ENCODE data around the gene VPS37C.

The VPS37C gene

GRCh38 chr11:61133145-61133544 is 28.1 kb downstream of the VPS37C start:
- DNase-seq (ENCODE audit: low read depth) = no peak

- no peak for DNase-seq (ENCODE audit: low read depth)
Measured at GRCh38 chr11:61132646-61133045, 28.6 kb downstream of the VPS37C start.

DNA sequence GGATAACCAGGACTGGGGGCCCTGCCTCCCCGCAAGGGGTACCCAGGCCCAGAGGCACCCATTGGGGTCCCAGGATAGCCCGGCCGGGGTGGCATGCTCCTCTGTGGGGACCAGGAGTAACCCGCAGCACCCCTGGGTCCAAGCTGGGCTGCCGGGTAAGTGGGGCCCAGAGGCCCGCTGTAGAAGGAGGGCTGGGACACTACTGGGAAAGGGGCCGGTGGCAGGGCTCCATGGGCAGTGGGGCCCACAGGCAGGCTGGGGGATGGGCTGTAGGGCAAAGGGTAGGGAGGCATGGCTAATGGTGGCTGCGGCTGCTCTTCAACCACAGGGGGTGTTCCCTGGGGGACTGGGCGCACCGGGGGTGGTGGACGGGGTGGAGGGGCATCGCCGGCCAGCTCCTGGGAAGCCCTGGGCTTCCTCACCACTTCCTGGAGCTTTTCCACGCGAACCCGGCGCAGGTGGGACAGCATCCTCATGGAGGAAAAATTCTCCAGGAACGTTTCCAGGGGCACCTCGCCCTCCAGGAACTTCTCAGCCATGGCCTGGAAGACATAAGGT is 29.1 kb downstream of the VPS37C start:
- DNase-seq (ENCODE audit: low read depth) = no peak

DNA sequence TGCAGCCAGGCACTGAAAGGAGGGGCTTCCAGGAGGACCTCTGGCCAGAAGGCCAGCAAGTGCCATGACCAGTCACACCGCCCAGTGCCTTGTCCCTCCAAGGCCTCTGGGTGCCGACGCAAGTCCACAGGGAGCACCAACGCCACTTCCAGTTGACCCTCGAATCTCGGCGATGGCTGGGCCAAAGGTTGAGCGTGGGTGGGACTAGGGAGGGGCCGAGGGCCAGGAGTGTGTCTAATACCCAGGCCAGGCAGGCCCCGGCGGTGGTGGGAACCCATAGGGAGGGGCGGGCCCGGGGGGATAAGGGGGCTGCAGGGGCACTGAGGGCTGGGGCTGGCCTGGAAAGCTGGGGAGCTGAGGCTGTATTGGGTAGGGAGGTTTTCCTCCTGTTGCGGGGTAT is 29.6 kb downstream of the VPS37C start:
- no peak for DNase-seq (ENCODE audit: low read depth)

DNA sequence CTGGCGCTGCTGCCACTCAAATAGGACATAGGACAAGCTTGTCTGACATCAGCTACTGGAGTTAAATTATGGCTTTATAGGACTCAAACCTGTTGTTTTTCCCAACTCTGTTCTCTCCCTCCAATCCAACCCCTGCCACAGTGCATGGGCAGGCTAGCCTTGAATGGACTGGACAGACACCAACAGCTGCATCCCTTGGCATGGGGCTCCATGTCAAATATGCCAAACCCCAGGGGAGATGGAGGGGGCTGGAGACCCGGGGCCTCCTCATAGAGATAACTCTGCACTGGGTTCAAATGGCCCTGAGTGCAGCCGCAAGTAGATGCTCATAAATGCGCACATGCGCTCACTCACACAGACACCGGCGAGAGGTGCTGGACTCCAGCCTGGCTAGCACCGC is 30.0 kb downstream of the VPS37C start:
- DNase-seq (ENCODE audit: low read depth) = no peak

DNA sequence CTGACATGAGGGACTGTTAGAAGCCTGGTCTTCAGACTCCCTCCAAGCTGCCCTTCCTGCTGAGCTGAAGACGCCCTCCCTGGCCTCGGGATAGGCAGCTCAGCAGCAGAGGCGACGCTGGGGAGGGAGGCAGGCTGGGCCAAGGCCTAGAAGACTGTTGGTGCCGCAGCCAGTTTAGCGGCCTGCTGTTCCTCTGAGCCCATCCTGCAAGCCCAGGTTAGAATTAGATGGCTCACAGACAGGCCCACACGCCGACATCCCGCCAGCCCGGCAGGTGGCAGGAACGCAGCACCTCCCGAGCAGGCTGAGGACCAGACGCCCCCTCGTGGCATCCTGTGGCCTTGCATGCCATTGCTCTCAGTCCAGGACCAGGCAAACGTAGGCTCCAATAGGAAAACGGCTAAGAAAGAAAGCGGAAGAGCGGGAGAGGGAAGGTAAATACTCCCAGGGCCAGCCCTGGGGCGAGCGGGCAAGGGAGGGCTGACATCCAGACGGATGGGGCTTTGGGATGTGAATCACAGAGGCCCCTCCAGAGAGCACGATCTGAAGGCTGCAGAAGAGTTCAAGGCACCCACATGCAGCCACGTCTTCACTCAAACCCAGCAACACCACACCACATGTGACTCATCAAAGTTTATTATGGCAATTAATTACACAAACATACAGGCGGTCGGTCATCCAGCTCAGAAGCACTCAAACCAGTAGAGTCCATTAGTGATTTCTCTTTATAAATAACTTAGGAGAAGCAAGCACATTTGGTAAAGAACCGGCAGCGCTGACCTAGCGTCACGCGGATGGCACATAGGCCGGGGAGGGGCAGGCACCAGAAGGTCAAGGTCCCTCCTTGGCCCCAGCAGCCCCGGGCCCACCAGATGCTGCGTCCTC is 31.3 kb downstream of the VPS37C start:
- DNase-seq (ENCODE audit: low read depth) = peak; percentile 87

- no peak for DNase-seq (ENCODE audit: low read depth)
Measured at GRCh38 chr11:61128947-61129638, 32.1 kb downstream of the VPS37C start.

DNA sequence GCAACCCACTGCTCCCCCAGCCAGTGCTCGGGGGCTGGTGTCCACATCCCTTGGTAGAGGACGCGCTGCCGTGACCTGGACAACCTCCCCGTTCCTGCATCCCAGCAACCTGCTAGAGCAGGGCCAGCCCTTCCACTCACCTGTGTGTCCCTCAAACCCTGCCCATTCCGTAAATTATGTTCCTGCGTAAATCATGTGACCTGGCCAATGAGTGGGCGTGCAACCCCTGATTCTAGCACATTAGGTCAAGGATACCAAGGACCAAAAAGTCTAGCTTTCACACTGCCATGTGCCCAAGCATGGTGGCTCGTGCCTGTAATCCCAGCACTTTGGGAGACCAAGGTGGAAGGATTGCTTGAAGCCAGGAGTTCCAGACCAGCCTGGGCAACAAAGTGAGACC is 33.2 kb downstream of the VPS37C start:
- no peak for DNase-seq (ENCODE audit: low read depth)

GRCh38 chr11:61126256-61126655 is 35.0 kb downstream of the VPS37C start:
- peak; percentile 22 for DNase-seq (ENCODE audit: low read depth)

- DNase-seq (ENCODE audit: low read depth) = no peak
Measured at GRCh38 chr11:61125310-61125684, 35.9 kb downstream of the VPS37C start.

GRCh38 chr11:61124574-61125309 is 36.5 kb downstream of the VPS37C start:
- no peak for DNase-seq (ENCODE audit: low read depth)

GRCh38 chr11:61123775-61124571 is 37.3 kb downstream of the VPS37C start:
- no peak for DNase-seq (ENCODE audit: low read depth)

DNA sequence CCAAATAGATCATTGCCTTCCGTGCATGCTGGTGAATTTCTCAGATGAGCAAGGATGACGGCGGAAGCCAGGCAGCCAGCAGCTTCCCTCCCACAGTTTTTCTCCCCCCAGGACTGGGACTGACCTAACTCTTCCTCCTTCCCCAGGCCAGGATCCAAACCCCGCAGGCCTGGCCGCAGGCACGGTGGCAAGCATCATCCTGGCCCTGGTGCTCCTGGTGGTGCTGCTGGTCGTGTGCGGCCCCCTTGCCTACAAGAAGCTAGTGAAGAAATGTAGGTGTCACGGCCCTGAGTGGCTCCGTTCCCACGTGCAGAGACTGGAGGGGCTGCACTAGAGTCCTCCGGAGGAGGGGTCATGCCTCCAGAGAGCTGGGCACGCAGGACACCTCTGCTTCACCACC is 38.5 kb downstream of the VPS37C start:
- no peak for DNase-seq (ENCODE audit: low read depth)

GRCh38 chr11:61121917-61122316 is 39.3 kb downstream of the VPS37C start:
- no peak for DNase-seq (ENCODE audit: low read depth)

- no peak for DNase-seq (ENCODE audit: low read depth)
Measured at GRCh38 chr11:61121192-61121831, 39.9 kb downstream of the VPS37C start.

DNA sequence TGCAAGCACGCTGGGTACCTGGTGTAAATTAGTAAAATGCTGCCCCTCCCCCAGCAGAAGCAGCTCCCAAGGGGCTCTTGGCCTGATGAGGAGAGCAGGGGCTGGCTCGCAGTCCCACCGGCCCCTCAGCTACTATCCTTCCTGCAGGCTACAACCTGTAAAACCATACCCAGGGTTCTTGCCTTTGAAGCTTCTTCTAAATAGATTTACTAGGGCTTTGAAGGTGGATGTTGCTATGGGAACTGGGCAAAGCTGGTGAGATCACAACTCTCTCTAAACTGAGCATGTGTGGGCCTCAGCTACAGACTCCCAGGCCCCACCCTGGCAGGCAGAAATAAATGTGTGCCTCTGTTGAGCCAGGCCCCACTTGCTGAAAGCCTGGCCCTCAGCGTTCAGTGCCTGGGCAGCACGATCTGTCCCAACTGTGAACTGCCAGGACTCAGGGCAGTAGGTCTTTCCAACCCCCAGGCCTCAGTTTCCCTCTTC is 40.5 kb downstream of the VPS37C start:
- peak; percentile 12 for DNase-seq (ENCODE audit: low read depth)

GRCh38 chr11:61120099-61120705 is 41.0 kb downstream of the VPS37C start:
- no peak for DNase-seq (ENCODE audit: low read depth)

GRCh38 chr11:61119571-61119970 is 41.7 kb downstream of the VPS37C start:
- no peak for DNase-seq (ENCODE audit: low read depth)

DNA sequence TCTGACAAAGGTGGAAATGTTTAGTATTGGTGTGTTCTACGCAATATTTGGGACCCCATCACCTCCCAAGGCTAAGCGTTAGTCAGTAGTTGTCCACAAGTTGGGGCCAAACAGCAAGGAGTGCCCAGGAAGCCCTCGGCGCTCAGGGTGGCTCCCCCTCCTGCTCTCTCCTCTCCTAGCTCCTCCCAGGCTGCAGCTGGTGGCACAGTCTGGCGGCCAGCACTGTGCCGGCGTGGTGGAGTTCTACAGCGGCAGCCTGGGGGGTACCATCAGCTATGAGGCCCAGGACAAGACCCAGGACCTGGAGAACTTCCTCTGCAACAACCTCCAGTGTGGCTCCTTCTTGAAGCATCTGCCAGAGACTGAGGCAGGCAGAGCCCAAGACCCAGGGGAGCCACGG is 42.2 kb downstream of the VPS37C start:
- no peak for DNase-seq (ENCODE audit: low read depth)

DNA sequence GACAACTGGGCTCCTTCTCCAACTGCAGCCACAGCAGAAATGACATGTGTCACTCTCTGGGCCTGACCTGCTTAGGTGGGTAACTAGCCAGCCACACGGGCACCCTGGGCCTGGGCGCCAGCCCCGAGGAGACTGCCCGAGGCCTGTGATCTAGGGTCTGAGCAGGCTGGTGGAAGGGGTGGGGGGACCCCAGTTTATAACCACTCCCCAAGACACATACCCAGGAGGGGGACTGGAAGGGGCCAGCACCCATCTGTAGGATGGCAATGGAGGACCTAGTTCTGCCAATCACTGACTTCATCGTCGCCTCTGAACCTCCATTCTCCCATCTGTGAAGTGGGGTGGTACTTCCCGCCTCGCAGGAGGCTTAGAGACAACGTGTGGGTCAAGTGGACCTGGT is 42.8 kb downstream of the VPS37C start:
- no peak for DNase-seq (ENCODE audit: low read depth)

DNA sequence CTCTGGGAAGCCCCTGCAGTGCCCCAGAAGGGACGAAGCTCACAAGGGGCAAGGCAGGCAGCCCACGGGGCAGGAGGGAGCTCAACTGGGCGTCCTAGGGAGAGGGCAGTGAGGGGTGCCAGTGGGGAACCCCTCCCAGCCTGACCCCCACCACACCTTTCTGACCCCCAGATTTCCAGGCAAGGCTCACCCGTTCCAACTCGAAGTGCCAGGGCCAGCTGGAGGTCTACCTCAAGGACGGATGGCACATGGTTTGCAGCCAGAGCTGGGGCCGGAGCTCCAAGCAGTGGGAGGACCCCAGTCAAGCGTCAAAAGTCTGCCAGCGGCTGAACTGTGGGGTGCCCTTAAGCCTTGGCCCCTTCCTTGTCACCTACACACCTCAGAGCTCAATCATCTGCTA is 43.2 kb downstream of the VPS37C start:
- no peak for DNase-seq (ENCODE audit: low read depth)

Data from iris pigment epithelial cell (primary cell).